Hair follicular keratinocyte (primary cell): ENCODE measurements around the gene LDHAL6B. TPM values are rescaled to one million over a fixed set of nuclear protein-coding genes. Genes with fewer than 3 reads are reported as not detected.

Experiments
- total RNA-seq: library from RNA; depleted of rRNA; stranded (reverse); fragments of >200 nt; gene quantifications from 2 replicates; pipeline ENCODE4 v1.2.3, GENCODE V29; 2015

The LDHAL6B gene
- not detected in 2 replicates for total RNA-seq

DNA sequence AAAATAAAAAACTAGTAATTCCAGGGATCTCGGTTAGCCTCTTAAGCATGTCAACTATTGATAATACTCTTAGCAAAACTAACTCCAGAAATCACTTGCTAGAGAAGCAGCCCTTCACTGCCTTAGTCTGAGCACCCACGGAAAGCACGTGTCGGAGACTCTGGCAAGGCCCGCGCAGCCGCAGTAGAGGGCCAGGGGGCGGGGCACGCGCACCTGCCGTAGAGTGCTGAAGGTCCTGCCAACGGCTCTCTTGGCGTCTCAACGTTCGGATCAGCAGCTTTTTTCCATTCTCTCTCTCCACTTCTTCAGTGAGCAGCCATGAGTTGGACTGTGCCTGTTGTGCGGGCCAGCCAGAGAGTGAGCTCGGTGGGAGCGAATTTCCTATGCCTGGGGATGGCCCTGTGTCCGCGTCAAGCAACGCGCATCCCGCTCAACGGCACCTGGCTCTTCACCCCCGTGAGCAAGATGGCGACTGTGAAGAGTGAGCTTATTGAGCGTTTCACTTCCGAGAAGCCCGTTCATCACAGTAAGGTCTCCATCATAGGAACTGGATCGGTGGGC is at the start of gene LDHAL6B:
Gene LDHAL6B, plus strand, starts transcription at position 221 of the 561 bp plus-strand sequence. Its CDS starts 98 bp downstream, at position 319.

Other genes with a start within 250 kb of the LDHAL6B start
- gene RNF111, start 219.2 kb upstream of the LDHAL6B start, total RNA-seq: 7.9 and 8.5 TPM in 2 replicates
- 33.3 and 95.3 TPM in 2 replicates for gene CCNB2, start 101.7 kb upstream of the LDHAL6B start, total RNA-seq
- 141 and 162 TPM in 2 replicates for gene MYO1E, start 166.0 kb downstream of the LDHAL6B start, total RNA-seq
- gene FAM81A, start 231.3 kb downstream of the LDHAL6B start, total RNA-seq: 0.04 TPM in 1 of 2 replicates, not detected in the other